ENCODE measurements around the gene DLG5.

GRCh38 chr10:77781451-77782327 lies 144.9 kb downstream of the DLG5 start:
- TF ChIP-seq CTCF (IDR thresholded peaks at IDR 0.05 in 2 of 3, conservative IDR thresholded peaks at IDR 0.05 in 1 of 3; ENCODE audit: insufficient read depth in 2 of 3, low read depth in 1 of 3, low read length in 3 of 3) (no peak), ZBED1 (IDR thresholded peaks at IDR 0.05) (no peak), POLR2AphosphoS5 (IDR thresholded peaks at IDR 0.05; ENCODE audit: control insufficient read depth, insufficient read depth, low read depth, low read length) (no peak), HNRNPH1 (optimal IDR thresholded peaks at IDR 0.05; ENCODE audit: low read depth, low read length) (no peak), ZNF175 (CRISPR knock-in tag; IDR thresholded peaks at IDR 0.05; ENCODE audit: low read depth) (no peak), ZFP36 (IDR thresholded peaks at IDR 0.05; ENCODE audit: low read depth, low read length, partially characterized antibody) (no peak), HSF4 (CRISPR knock-in tag; IDR thresholded peaks at IDR 0.05; ENCODE audit: borderline replicate concordance) (no peak), ZNF551 (CRISPR knock-in tag; IDR thresholded peaks at IDR 0.05) (no peak), POLR2A (conservative IDR thresholded peaks at IDR 0.05) (no peak), ARID3A (IDR thresholded peaks at IDR 0.05; ENCODE audit: borderline replicate concordance, low read depth, low read length) (no peak), NFIC (IDR thresholded peaks at IDR 0.05) (no peak), CBX1 (IDR thresholded peaks at IDR 0.05; ENCODE audit: low read depth) (no peak)
